HepG2 (cell line): ENCODE data around the gene PDZK1. TPM values are rescaled to one million over a fixed set of nuclear protein-coding genes. Genes with fewer than 3 reads are reported as not detected.

Source experiments
- ATAC-seq: fragments of 200-7000 bp; cut with Tn5 transposase; 3 replicates; pipeline ENCODE4 v1.9.1; 2020; ENCODE audit warnings: mild to moderate bottlenecking, moderate library complexity
- BruUV-seq: library from RNA; stranded (reverse); fragments of 400-500 nt; replicated peaks from 2 replicates; lab custom pipeline; 2021; lab: Mats Ljungman, UMichigan
- CTCF ChIA-PET: fragments of 300-600 bp; formaldehyde crosslinking; extraction: SDS; loops from one replicate; lab custom pipeline; 2021; ENCODE audit warnings: low total read pairs, inconsistent platforms, low intra/inter-chr PET ratio; lab: Yijun Ruan, JAX
- POLR2A ChIA-PET: fragments of 350-600 bp; sonication (Branson Sonifier 250); formaldehyde crosslinking; loops from one replicate; lab custom pipeline; 2020; ENCODE audit warnings: antibody characterized with exemption, inconsistent platforms; lab: Yijun Ruan, JAX
- DNase-seq: peaks from one replicate; pipeline ENCODE4 v3.0.0-alpha.2; 2015; ENCODE audit warnings: low spot score
- FAIRE-seq: peaks from 3 replicates; lab custom pipeline; 2011; peaks lifted over from hg19 to GRCh38; lab: Jason Lieb, UNC
- H2AFZ ChIP-seq: one replicate; pipeline ENCODE4 v1.6.1; 2011; ENCODE audit warnings: low read length, inconsistent platforms
- H3K27ac ChIP-seq: fragments of 300-600 bp; 3 replicates; pipeline ENCODE4 v1.8.0; 2011; ENCODE audit warnings: mixed run types, mild to moderate bottlenecking, mixed read lengths, low read length, inconsistent platforms; ENCODE audit not compliant: insufficient read depth; ENCODE audit errors: extremely low read length
- H3K27me3 ChIP-seq, 2 experiments: fragments of 200-600 bp in 1 of 2; 2 replicates in 1 of 2; 3 replicates in 1 of 2; pipeline versions ENCODE4 v1.6.0 to v1.8.0; 2011; ENCODE audit warnings: low read length in 2 of 2, mild to moderate bottlenecking in 2 of 2, moderate library complexity in 2 of 2, inconsistent platforms in 1 of 2; ENCODE audit not compliant: insufficient read depth in 2 of 2, control insufficient read depth in 1 of 2
- H3K36me3 ChIP-seq, 2 experiments: fragments of 200-600 bp in 1 of 2; replicated peaks in 1 of 2; 2 replicates in 1 of 2; 3 replicates in 1 of 2; pipeline versions ENCODE4 v1.5.1 to v1.8.0; 2011; ENCODE audit warnings: low read length in 2 of 2, inconsistent platforms in 1 of 2; ENCODE audit not compliant: insufficient read depth in 2 of 2, control insufficient read depth in 1 of 2
- H3K4me1 ChIP-seq: 2 replicates; pipeline ENCODE4 v1.5.1; 2012; ENCODE audit warnings: low read length, inconsistent platforms; ENCODE audit not compliant: insufficient read depth
- H3K4me2 ChIP-seq: 2 replicates; pipeline ENCODE4 v1.6.0; 2011; ENCODE audit warnings: low read depth, low read length, inconsistent platforms
- H3K4me3 ChIP-seq, 3 experiments: fragments of 200-600 bp in 1 of 3; sonication (generic), shearing (Covaris generic) in 1 of 3; replicated peaks in 1 of 3; 2 replicates each; pipeline ENCODE4 v1.5.1; 2011 to 2016; ENCODE audit warnings: low read length in 3 of 3, inconsistent platforms in 2 of 3, low read depth in 2 of 3, mild to moderate bottlenecking in 2 of 3, control low read depth in 1 of 3, mixed read lengths in 1 of 3; ENCODE audit not compliant: insufficient read depth in 1 of 3
- H3K79me2 ChIP-seq: one replicate; pipeline ENCODE4 v1.6.1; 2011; ENCODE audit warnings: low read length, inconsistent platforms; ENCODE audit not compliant: insufficient read depth
- H3K9ac ChIP-seq: 2 replicates; pipeline ENCODE4 v1.6.0; 2011; ENCODE audit warnings: mild to moderate bottlenecking, low read depth, low read length, inconsistent platforms; ENCODE audit not compliant: insufficient read depth
- H3K9me3 ChIP-seq: 2 replicates; pipeline ENCODE4 v1.5.1; 2012; ENCODE audit warnings: mild to moderate bottlenecking, low read length
- H4K20me1 ChIP-seq: 2 replicates; pipeline ENCODE4 v1.6.0; 2011; ENCODE audit warnings: inconsistent platforms, mild to moderate bottlenecking, low read length, moderate library complexity; ENCODE audit not compliant: insufficient read depth
- FOXO4 ChIP-seq: sonication (generic); formaldehyde crosslinking; conservative IDR thresholded peaks from 2 replicates; pipeline ENCODE4 v1.8.1; 2023; ENCODE audit warnings: missing genetic modification reagents
- NR0B2 ChIP-seq: sonication (generic); formaldehyde crosslinking; IDR thresholded peaks from 2 replicates; pipeline ENCODE4 v1.4.0; 2020; ENCODE audit warnings: mild to moderate bottlenecking, missing genetic modification reagents
- RBFOX2 ChIP-seq: fragments of 200-400 bp; formaldehyde crosslinking; IDR thresholded peaks from 2 replicates; pipeline ENCODE4 v1.6.1; 2017; ENCODE audit warnings: low read depth, mild to moderate bottlenecking, low read length
- ZBTB49 ChIP-seq: sonication (generic); formaldehyde crosslinking; IDR thresholded peaks from 2 replicates; pipeline ENCODE4 v1.4.0; 2020; ENCODE audit warnings: missing genetic modification reagents, borderline replicate concordance
- ZFP36 ChIP-seq: fragments of 150-350 bp; IDR thresholded peaks from 2 replicates; pipeline ENCODE4 v1.6.1; 2018; ENCODE audit warnings: borderline replicate concordance, low read length, low read depth; ENCODE audit not compliant: partially characterized antibody
- ZNF260 ChIP-seq: sonication (generic); formaldehyde crosslinking; IDR thresholded peaks from 2 replicates; pipeline ENCODE4 v1.4.0; 2020; ENCODE audit warnings: missing genetic modification reagents, low read depth, mild to moderate bottlenecking, borderline replicate concordance
- WGBS: methylation state at CpG from one replicate; pipeline ENCODE4 v1.1.6; 2017; ENCODE audit warnings: low lambda C conversion rate; 5-methylcytosine and 5-hydroxymethylcytosine counted together
- in situ Hi-C: cut with HindIII; loops from 2 replicates; pipeline ENCODE4 v1.10.0; 2017; ENCODE audit warnings: low pct_unique_long_range_greater_than_20kb; ENCODE audit not compliant: extremely low pct_ligation_motif_present
- intact Hi-C: fragments of 100-400 bp; cut with micrococcal nuclease; formaldehyde crosslinking; loops from one replicate; pipeline ENCODE4 v1.10.0; 2022; ENCODE audit not compliant: unreplicated experiment
- polyA plus RNA-seq, 8 experiments: library from polyadenylated mRNA; depleted of rRNA in 3 of 8; stranded (reverse) in 7 of 8; unstranded in 1 of 8; fragments of >200 nt; fragmentation: Illumina TruSeq in 4 of 8; extraction: Trizol in 4 of 8; gene quantifications; 2 replicates each; pipeline versions ENCODE4 v1.2.1 to v1.2.3, GENCODE V29; 2011 to 2016; ENCODE audit warnings: low read depth in 4 of 8, missing spikeins in 1 of 8, mixed read lengths in 1 of 8; ENCODE audit not compliant: insufficient read depth in 1 of 8
- total RNA-seq, 5 experiments: library from RNA; depleted of rRNA; stranded (reverse); fragments of >200 nt; fragmentation: Illumina TruSeq; extraction: Trizol; gene quantifications; 2 replicates each; pipeline ENCODE4 v1.2.3, GENCODE V29; 2016; ENCODE audit warnings: low read depth in 1 of 5

Gene PDZK1
- total and polyA plus RNA-seq, 2 of the 13 experiments (the other 11 are each of a cell fraction or from before 2014, with no cell fraction given), result 16.2 to 46.4 TPM

GRCh38 chr1:145729666-145730436 lies 22.7 kb upstream of the PDZK1 start:
- Histone ChIP-seq H3K36me3 (no peaks in the 10 kb centered on the region), H3K4me3 (no peak overlapping the region), H3K27ac (peak overlapping the region; percentile 29), H3K9me3 (no peaks in the 10 kb centered on the region), H3K9ac (no peak overlapping the region), H4K20me1 (no peaks in the 10 kb centered on the region), H3K4me1 (peaks cover 15% of the 10 kb centered on the region), H3K4me2 (no peak overlapping the region), H2AFZ (no peak overlapping the region), H3K27me3 (no peaks in the 10 kb centered on the region), H3K79me2 (no peaks in the 10 kb centered on the region)
- in situ Hi-C loops, result no loop called here
- ChIA-PET CTCF (no interaction called here), POLR2A (no interaction called here)
- no TSS peak for BruUV-seq
- intact Hi-C loops, result loop anchor here (10.0 kb wide), 1 partner anchor 95 kb away; the partner anchor contains the start of genes POLR3C and RNF115
- TF ChIP-seq ZBTB49, result no peak
- TF ChIP-seq RBFOX2, result no peak
- TF ChIP-seq ZFP36, result no peak
- no peak for TF ChIP-seq FOXO4 (CRISPR knock-in tag)
- TF ChIP-seq NR0B2 (CRISPR knock-in tag), result no peak
- TF ChIP-seq ZNF260 (CRISPR knock-in tag), result no peak
- peak; percentile 68 for FAIRE-seq
- peak; percentile 84 for ATAC-seq
- DNase-seq, result peak; percentile 38
- WGBS, result 67% methylated on average over 5 of the region's 5 CpGs
